ENCODE measurements around the gene CCDC191. TPM values are rescaled to one million over a fixed set of nuclear protein-coding genes. Genes with fewer than 3 reads are reported as not detected.

Gene CCDC191
- polyA plus RNA-seq, 3 donors, result 0.48 to 2.9 (median 1.2) TPM

- no peak overlapping the region for H3K27ac Mint-ChIP-seq
- H2AFZ ChIP-seq (ENCODE audit: insufficient read depth, low read depth, low read length, poor library complexity, severe bottlenecking), result no peak overlapping the region
- DNase-seq, result no peak
- H3K4me3 Mint-ChIP-seq, result no peak overlapping the region
- no peaks in the 10 kb centered on the region for H3K9me3 Mint-ChIP-seq
- H3K27ac ChIP-seq (ENCODE audit: low read depth in 1 of 2, low read length in 2 of 2), result no peak overlapping the region
- H3K27me3 Mint-ChIP-seq (ENCODE audit: low read depth in 3 of 3), result no peaks in the 10 kb centered on the region
- peaks cover 3% of the 10 kb centered on the region for H3K4me1 Mint-ChIP-seq
- H3K27me3 ChIP-seq (ENCODE audit: control insufficient read depth in 2 of 2, insufficient read depth in 2 of 2, low read length in 2 of 2), result no peaks in the 10 kb centered on the region
- intact Hi-C loops (cut with micrococcal nuclease), result no loop called here
- no peaks in the 10 kb centered on the region for H3K36me3 ChIP-seq (replicated peaks in 1 of 2; ENCODE audit: control insufficient read depth in 1 of 2, insufficient read depth in 2 of 2, low read length in 2 of 2)
- no peaks in the 10 kb centered on the region for H4K20me1 ChIP-seq (ENCODE audit: insufficient read depth, low read length)
- no peak overlapping the region for H3K4me3 ChIP-seq (replicated peaks in 1 of 3; ENCODE audit: low read depth in 2 of 3, low read length in 3 of 3)
- no peak overlapping the region for H3K4me2 ChIP-seq (replicated peaks; ENCODE audit: extremely low read depth, low read length, poor library complexity, severe bottlenecking)
- no peak overlapping the region for H3K9ac ChIP-seq (ENCODE audit: insufficient read depth, low read length, poor library complexity, severe bottlenecking)
- TF ChIP-seq, protein P1, sequence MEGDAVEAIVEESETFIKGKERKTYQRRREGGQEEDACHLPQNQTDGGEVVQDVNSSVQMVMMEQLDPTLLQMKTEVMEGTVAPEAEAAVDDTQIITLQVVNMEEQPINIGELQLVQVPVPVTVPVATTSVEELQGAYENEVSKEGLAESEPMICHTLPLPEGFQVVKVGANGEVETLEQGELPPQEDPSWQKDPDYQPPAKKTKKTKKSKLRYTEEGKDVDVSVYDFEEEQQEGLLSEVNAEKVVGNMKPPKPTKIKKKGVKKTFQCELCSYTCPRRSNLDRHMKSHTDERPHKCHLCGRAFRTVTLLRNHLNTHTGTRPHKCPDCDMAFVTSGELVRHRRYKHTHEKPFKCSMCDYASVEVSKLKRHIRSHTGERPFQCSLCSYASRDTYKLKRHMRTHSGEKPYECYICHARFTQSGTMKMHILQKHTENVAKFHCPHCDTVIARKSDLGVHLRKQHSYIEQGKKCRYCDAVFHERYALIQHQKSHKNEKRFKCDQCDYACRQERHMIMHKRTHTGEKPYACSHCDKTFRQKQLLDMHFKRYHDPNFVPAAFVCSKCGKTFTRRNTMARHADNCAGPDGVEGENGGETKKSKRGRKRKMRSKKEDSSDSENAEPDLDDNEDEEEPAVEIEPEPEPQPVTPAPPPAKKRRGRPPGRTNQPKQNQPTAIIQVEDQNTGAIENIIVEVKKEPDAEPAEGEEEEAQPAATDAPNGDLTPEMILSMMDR (IDR thresholded peaks at IDR 0.05), result no peak
- H3K4me1 ChIP-seq (ENCODE audit: control insufficient read depth in 1 of 2, insufficient read depth in 2 of 2, low read length in 2 of 2), result no peaks in the 10 kb centered on the region
- H3K79me2 ChIP-seq (ENCODE audit: insufficient read depth, low read length), result no peaks in the 10 kb centered on the region
- H3K36me3 Mint-ChIP-seq, result peaks cover 7 to 14% of the 10 kb centered on the region in 2 donors
- no peaks in the 10 kb centered on the region for H3K9me3 ChIP-seq (replicated peaks in 1 of 2; ENCODE audit: control insufficient read depth in 1 of 2, insufficient read depth in 1 of 2, low read length in 2 of 2)
Measured at GRCh38 chr3:113981803-113982202, 74.5 kb downstream of the CCDC191 start.

- no peaks in the 10 kb centered on the region for H3K9me3 ChIP-seq (replicated peaks in 1 of 2; ENCODE audit: control insufficient read depth in 1 of 2, insufficient read depth in 1 of 2, low read length in 2 of 2)
- Mint-ChIP-seq H3K27ac (no peak overlapping the region), H3K9me3 (peaks cover 0 to 2% (median 0%) of the 10 kb centered on the region in 7 donors), H3K4me3 (no peak overlapping the region), H3K36me3 (peaks cover 7 to 16% of the 10 kb centered on the region in 2 donors), H3K27me3 (ENCODE audit: low read depth in 3 of 3) (no peaks in the 10 kb centered on the region), H3K4me1 (peaks cover 2% of the 10 kb centered on the region)
- no peaks in the 10 kb centered on the region for H3K79me2 ChIP-seq (ENCODE audit: insufficient read depth, low read length)
- H3K36me3 ChIP-seq (replicated peaks in 1 of 2; ENCODE audit: control insufficient read depth in 1 of 2, insufficient read depth in 2 of 2, low read length in 2 of 2), result no peaks in the 10 kb centered on the region
- no peak for DNase-seq
- no peak overlapping the region for H2AFZ ChIP-seq (ENCODE audit: insufficient read depth, low read depth, low read length, poor library complexity, severe bottlenecking)
- H4K20me1 ChIP-seq (ENCODE audit: insufficient read depth, low read length), result no peaks in the 10 kb centered on the region
- no peak overlapping the region for H3K4me2 ChIP-seq (replicated peaks; ENCODE audit: extremely low read depth, low read length, poor library complexity, severe bottlenecking)
- no peaks in the 10 kb centered on the region for H3K4me1 ChIP-seq (ENCODE audit: control insufficient read depth in 1 of 2, insufficient read depth in 2 of 2, low read length in 2 of 2)
- no CpG with 5 or more reads among the region's 1 CpG for WGBS (ENCODE audit: insufficient coverage)
- no peak overlapping the region for H3K27ac ChIP-seq (ENCODE audit: low read depth in 1 of 2, low read length in 2 of 2)
- no peaks in the 10 kb centered on the region for H3K27me3 ChIP-seq (ENCODE audit: control insufficient read depth in 2 of 2, insufficient read depth in 2 of 2, low read length in 2 of 2)
- TF ChIP-seq, protein P1 (IDR thresholded peaks at IDR 0.05), result no peak
- no peak overlapping the region for H3K4me3 ChIP-seq (replicated peaks in 1 of 3; ENCODE audit: low read depth in 2 of 3, low read length in 3 of 3)
- H3K9ac ChIP-seq (ENCODE audit: insufficient read depth, low read length, poor library complexity, severe bottlenecking), result no peak overlapping the region
- intact Hi-C loops (cut with micrococcal nuclease), result no loop called here
Measured at GRCh38 chr3:113979916-113980315, 76.4 kb downstream of the CCDC191 start.
